Thymus (tissue), 11 donors: Measurements from ENCODE around the gene KRT4. TPM values are rescaled to one million over a fixed set of nuclear protein-coding genes. Genes with fewer than 3 reads are reported as not detected.

Experiments used
- DNase-seq, 9 donors: peaks; one replicate each; pipeline ENCODE4 v3.0.0-alpha.2; 2013; ENCODE audit warnings: low spot score in 9 of 9, low read depth in 6 of 9, missing footprints in 1 of 9
- H3K27ac ChIP-seq, 2 donors: one replicate each; pipeline ENCODE4 v1.5.1; 2013; ENCODE audit warnings: control low read depth in 1 of 2, low read depth in 1 of 2, low read length in 1 of 2, mild to moderate bottlenecking in 1 of 2, moderate library complexity in 1 of 2
- H3K27me3 ChIP-seq, 2 donors: one replicate each; pipeline ENCODE4 v1.5.1; 2013; ENCODE audit warnings: low read length in 1 of 2; ENCODE audit not compliant: control insufficient read depth in 2 of 2, insufficient read depth in 1 of 2
- H3K36me3 ChIP-seq, 2 donors: one replicate each; pipeline ENCODE4 v1.5.1; 2013; ENCODE audit warnings: low read length in 1 of 2, mild to moderate bottlenecking in 1 of 2, moderate library complexity in 1 of 2; ENCODE audit not compliant: control insufficient read depth in 2 of 2, insufficient read depth in 2 of 2
- H3K4me1 ChIP-seq, 2 donors: one replicate each; pipeline ENCODE4 v1.5.1; 2013; ENCODE audit warnings: low read length in 2 of 2; ENCODE audit not compliant: control insufficient read depth in 2 of 2, insufficient read depth in 2 of 2
- H3K4me3 ChIP-seq, 2 donors: one replicate each; pipeline ENCODE4 v1.5.1; 2013; ENCODE audit warnings: low read length in 2 of 2, control low read depth in 1 of 2, mild to moderate bottlenecking in 1 of 2
- H3K9me3 ChIP-seq, 2 donors: one replicate each; pipeline ENCODE4 v1.5.1; 2013; ENCODE audit warnings: low read length in 1 of 2, mild to moderate bottlenecking in 1 of 2; ENCODE audit not compliant: control insufficient read depth in 2 of 2, insufficient read depth in 1 of 2
- WGBS: extraction: QIAGEN DNeasy Blood & Tissue Kit; methylation state at CpG from one replicate; pipeline ENCODE4 v1.1.7; 2013; 5-methylcytosine and 5-hydroxymethylcytosine counted together
- polyA plus RNA-seq: library from polyadenylated mRNA; stranded (reverse); fragments of 200-250 nt; gene quantifications from one replicate; pipeline ENCODE4 v1.2.3, GENCODE V29; 2013
- total RNA-seq: library from RNA; stranded (reverse); fragments of 120-200 nt; gene quantifications from one replicate; pipeline ENCODE4 v1.2.4, GENCODE V29; 2013
- donor health status: healthy.

The KRT4 gene
- total and polyA plus RNA-seq, 2 donors: 0.66 to 24.8 TPM

GRCh38 chr12:52791271-52792184 lies 22.4 kb downstream of the KRT4 start:
- no peak for DNase-seq
- H3K4me1 ChIP-seq: peaks cover 0 to 3% of the 10 kb centered on the region in 2 donors
- no peak overlapping the region for H3K27ac ChIP-seq
- H3K4me3 ChIP-seq: no peak overlapping the region
- 91% methylated on average over 12 of the region's 12 CpGs for WGBS
- H3K36me3 ChIP-seq: no peaks in the 10 kb centered on the region
- no peaks in the 10 kb centered on the region for H3K9me3 ChIP-seq
- H3K27me3 ChIP-seq: peaks cover 8 to 43% of the 10 kb centered on the region in 2 donors

GRCh38 chr12:52790427-52791270 lies 23.3 kb downstream of the KRT4 start:
- Histone ChIP-seq H3K4me3 (no peak overlapping the region), H3K27me3 (peaks cover 8 to 39% of the 10 kb centered on the region in 2 donors)

GRCh38 chr12:52789637-52790426 lies 24.1 kb downstream of the KRT4 start:
- Histone ChIP-seq H3K9me3 (no peaks in the 10 kb centered on the region), H3K4me3 (no peak overlapping the region)
- 28% methylated on average over 50 of the region's 50 CpGs for WGBS

More at GRCh38 chr12:52790427-52791270, 23.3 kb downstream of the KRT4 start:
- H3K36me3 ChIP-seq: no peaks in the 10 kb centered on the region
- DNase-seq: no peak
- H3K4me1 ChIP-seq: peaks cover 0 to 3% of the 10 kb centered on the region in 2 donors
- WGBS: 76% methylated on average over 19 of the region's 19 CpGs
- no peaks in the 10 kb centered on the region for H3K9me3 ChIP-seq
- H3K27ac ChIP-seq: no peak overlapping the region

GRCh38 chr12:52788876-52789636 lies 24.9 kb downstream of the KRT4 start:
- no peak overlapping the region for H3K4me3 ChIP-seq
- no peak overlapping the region for H3K27ac ChIP-seq
- DNase-seq: no peak
- H3K9me3 ChIP-seq: no peaks in the 10 kb centered on the region
- H3K4me1 ChIP-seq: peaks cover 0 to 3% of the 10 kb centered on the region in 2 donors
- 97% methylated on average over 11 of the region's 11 CpGs for WGBS
- H3K27me3 ChIP-seq: peaks cover 8 to 38% of the 10 kb centered on the region in 2 donors
- H3K36me3 ChIP-seq: no peaks in the 10 kb centered on the region

More at GRCh38 chr12:52789637-52790426, 24.1 kb downstream of the KRT4 start:
- DNase-seq: no peak
- Histone ChIP-seq H3K4me1 (peaks cover 0 to 3% of the 10 kb centered on the region in 2 donors), H3K27me3 (peaks cover 8 to 38% of the 10 kb centered on the region in 2 donors), H3K27ac (no peak overlapping the region), H3K36me3 (no peaks in the 10 kb centered on the region)

GRCh38 chr12:52788192-52788875 lies 25.6 kb downstream of the KRT4 start:
- Histone ChIP-seq H3K9me3 (no peaks in the 10 kb centered on the region), H3K4me3 (no peak overlapping the region), H3K4me1 (peaks cover 0 to 3% of the 10 kb centered on the region in 2 donors), H3K27me3 (peaks cover 8 to 38% of the 10 kb centered on the region in 2 donors), H3K27ac (no peak overlapping the region), H3K36me3 (no peaks in the 10 kb centered on the region)
- WGBS: 74% methylated on average over 6 of the region's 6 CpGs
- DNase-seq: no peak

- Histone ChIP-seq H3K4me3 (no peak overlapping the region), H3K4me1 (peaks cover 0 to 3% of the 10 kb centered on the region in 2 donors), H3K27me3 (peaks cover 8 to 38% of the 10 kb centered on the region in 2 donors), H3K9me3 (no peaks in the 10 kb centered on the region), H3K27ac (no peak overlapping the region), H3K36me3 (no peaks in the 10 kb centered on the region)
- WGBS: 87% methylated on average over 6 of the region's 6 CpGs
- DNase-seq: no peak
These were observed 26.4 kb downstream of the KRT4 start for GRCh38 chr12:52787324-52788191.

GRCh38 chr12:52784909-52785308 lies 29.0 kb downstream of the KRT4 start:
- Histone ChIP-seq H3K27me3 (peaks cover 2 to 21% of the 10 kb centered on the region in 2 donors), H3K36me3 (no peaks in the 10 kb centered on the region), H3K4me3 (no peak overlapping the region), H3K4me1 (no peaks in the 10 kb centered on the region), H3K27ac (no peak overlapping the region), H3K9me3 (no peaks in the 10 kb centered on the region)
- WGBS: 88% methylated on average over 3 of the region's 3 CpGs
- no peak for DNase-seq
